HG02759 (cell line): ENCODE data around the gene PPARD.
"Not testable (repeated sequence)": the region's sequence is repeated elsewhere in the genome, so short reads cannot be mapped to it uniquely, and the experiment has no call there.

Experiments used
- ATAC-seq: cut with Tn5 transposase; IDR thresholded peaks from one replicate; pipeline ENCODE4 v1.9.1; 2021; ENCODE audit warnings: mild to moderate bottlenecking, moderate library complexity; ENCODE audit not compliant: unreplicated experiment

Gene PPARD

DNA sequence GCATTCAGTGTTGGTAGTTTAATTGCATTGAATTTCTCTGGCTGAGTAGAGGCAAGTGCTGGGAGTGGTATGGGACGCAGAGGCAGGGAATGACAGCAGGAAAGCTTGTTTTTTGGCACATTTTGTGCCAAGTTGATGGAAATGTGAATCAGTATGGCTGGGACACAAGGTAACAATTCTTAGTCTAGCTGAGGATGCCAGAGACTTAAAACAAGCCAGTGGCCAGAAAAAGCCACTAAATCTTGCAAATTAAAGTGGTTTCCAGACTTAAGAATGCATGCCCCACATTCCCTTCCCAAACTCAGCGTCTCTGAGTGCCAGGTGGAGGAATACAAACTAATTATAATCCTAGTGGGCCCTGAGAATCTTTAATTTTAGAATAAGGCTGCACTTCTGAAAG, 35.9 kb downstream of the PPARD start:
- ATAC-seq, result no peak

DNA sequence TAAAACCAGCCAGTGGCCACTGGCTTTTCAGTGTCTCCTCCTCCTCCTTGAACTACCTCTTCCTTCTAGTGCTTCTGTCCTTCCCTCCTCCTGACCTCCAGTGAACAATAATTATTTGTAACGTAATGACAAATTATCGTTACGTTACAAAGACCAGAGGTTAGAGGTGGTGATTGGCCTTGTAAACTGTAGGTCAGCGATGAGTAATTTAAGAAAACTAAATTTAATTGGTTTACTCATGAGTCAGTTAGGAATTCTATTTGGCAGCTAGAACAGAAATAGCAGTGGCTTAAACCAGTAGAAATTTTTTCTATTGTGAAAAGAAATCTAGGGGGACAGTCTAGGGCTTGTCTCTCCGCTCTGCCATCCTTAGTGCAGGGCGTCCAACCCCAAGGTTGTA, 38.8 kb downstream of the PPARD start:
- no peak for ATAC-seq

DNA sequence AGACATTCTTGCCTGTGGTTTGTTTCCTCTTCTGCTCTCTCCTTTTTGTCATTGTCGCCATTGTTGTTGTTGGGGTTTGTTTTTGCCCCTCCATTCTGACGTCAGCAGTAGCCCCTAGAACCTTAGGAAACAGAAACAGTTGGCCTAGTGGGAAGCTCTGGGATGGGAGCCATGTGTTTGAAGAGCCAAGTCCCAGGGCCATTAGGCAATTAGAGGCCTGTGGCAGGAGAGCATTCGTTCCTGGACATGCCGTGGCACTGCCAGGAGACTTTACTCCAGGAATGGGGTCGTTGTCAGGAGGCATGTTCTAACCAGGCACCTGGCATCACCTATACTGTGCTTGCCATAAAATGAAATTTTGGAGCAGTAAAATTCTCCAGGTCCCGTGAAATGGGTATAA, 39.7 kb downstream of the PPARD start:
- ATAC-seq, result no peak

DNA sequence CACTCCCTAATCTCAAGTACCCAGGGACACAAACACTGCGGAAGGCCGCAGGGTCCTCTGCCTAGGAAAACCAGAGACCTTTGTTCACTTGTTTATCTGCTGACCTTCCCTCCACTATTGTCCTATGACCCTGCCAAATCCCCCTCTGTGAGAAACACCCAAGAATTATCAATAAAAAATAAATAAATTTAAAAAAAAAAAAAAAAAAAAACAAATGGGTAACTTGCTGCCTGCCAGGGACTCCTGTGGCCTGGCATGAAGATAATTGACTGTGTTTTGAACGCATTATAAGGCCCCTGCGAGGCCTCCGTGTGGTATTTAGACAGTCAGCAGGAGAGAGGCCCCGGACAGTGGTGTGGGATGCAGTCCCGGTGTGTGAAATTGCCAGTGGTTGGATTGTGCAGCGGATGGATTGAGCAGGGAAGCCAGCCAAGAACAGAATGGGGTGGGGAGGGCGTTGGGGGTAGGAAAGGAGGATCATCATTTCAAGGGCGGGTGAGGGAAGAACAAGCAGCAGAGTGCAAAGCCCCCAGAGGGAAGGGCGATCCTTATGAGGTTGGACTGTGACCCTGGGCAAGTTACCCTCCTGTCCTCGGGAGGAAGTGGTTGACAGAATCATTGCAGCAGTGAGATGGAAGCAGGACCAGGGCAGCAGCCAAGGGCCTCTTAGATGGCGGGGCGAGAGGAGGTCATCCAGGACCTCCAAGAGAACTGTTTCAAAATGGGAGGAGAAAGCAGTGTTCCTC, 43.3 kb downstream of the PPARD start:
- ATAC-seq, result no peak

DNA sequence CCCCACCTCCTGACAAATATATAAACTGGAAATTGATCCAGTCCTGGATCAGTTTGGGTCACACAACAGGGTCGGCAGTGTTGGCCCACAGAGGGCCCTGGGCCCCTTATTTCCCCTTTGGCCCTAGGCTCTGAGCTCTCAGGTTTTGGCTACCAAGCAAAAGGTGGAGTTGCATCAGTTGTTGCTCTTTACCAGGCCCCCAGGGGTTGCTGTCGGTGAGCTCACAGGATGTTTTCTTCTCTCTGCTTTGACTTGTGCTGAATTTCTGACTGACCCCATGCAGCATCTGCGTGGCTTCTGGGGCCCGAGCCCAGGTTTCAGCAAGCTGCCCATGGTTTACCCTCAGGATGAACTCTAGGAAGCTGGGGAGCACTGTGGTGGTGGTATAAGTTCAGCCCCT, 44.6 kb downstream of the PPARD start:
- ATAC-seq, result no peak

DNA sequence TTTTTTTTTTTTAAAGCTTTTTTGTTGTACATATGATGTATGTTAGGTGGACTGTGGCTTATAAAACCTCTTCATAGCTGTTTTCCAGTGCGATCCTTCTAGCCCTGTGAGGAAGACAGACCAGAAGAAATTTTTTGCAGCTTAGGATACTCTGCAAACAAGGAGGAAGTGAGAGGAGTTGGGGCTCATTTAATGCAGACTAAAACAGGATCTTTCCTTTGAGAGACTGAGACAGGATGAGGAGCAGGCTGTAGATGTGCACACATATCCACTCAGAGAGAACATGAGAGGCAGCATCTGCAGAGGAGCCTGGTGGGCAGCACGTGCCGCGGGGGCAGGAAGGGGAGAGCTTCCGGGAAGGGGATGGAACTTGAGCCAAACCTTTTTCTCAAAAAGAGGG, 45.7 kb downstream of the PPARD start:
- no peak for ATAC-seq

DNA sequence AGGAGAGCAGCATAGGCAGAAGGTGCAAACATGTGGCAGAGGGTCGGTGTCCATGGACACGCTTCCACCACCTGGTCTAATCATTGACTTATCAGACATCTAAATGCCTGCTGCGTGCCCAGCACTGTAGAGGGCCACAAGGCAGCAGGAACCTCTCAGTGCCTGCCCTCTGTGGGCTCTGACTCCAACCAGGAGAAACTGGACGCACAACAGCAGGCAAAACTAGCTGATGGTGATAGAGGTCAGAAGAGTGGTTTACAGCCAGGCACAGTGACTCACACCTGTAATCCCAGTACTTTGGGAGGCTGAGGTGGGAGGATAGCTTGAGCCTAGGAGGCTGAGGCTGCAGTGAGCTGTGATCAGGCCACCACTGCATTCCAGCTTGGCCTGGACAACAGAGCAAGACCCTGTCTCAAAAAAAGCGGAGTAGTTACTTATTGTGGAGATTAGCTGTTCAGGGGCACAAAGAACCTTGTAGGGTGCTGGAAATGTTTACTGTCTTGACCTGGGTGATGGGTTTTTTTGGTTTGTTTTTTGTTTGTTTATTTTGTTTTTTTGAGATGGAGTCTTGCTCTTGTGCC, 46.5 kb downstream of the PPARD start:
- no peak for ATAC-seq

DNA sequence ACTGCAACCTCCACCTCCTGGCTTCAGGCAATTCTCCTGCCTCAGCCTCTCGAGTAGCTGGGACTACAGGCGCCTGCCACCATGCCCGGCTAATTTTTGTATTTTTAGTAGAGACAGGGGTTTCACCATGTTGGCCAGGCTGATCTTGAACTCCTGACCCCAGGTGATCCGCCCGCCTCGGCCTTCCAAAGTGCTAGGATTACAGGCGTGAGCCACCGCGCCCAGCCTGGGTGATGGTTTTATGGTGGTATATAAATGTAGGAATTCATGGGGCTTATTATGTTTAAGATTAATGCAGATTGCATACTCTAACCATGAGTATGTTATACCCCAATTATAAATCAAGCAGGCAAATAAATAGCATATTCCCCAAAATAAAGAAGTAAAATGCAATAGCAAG, 47.0 kb downstream of the PPARD start:
- not testable (repeated sequence) for ATAC-seq

DNA sequence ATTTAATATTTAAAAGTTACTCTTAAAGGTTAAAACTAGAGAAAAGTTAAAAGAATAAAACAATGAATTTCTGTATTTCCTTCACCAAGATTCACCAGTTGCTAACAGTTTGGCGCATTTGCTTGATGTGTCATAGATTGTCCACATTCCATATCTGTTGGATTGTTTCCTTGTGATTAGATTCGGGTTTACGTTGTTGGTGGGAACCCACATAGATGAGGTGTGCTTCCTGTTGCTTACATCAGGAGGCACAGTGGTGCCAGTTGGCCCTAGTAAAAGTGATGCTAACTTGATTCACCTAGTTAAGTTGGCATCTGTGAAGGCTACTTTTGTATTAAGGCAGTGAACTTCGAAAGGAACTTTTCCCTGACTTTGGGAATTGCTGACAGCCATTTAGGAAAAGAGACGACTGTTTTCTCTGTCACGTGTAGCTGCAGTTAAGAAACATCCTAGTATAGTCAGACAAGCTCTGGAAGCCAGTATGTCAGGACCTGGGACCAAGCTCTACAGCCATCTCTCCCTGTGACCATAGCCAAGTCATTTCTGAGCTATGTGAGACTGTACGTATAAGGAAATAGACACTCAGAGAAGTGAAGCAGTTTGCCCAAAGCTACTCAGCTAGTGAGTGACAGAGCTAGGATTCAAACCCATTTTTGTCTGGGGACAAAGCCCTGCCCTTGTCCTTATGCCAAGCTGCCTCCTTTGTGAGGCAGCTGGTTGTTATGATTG, 49.0 kb downstream of the PPARD start:
- ATAC-seq, result no peak

DNA sequence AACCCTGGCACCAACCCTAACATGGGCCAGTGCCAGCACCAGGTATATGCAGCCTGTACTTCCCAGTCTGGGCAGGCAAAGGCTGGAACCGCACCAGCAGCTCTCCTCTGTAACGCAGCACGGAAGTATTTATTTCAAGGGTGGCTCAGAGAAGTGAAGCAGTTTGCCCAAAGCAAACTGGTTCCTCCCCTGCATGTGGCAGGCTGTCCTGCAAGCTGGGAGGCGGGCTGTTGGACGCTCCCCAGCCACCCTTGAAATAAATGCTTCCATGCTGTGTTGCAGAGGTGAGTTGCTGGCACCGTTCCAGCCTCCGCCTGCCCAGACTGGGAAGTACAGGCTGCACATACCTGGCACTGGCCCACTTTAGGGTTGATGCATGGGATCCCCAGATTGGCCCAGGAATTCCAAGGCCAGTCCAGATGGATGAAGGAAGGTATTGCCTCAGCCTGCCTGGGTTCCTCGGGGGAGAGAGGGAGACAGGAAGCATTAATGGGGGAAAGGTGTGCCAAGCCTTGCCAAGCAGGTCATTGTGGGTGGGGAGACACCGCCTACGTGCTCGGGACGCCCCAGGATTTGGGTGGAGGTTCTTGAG, 49.8 kb downstream of the PPARD start:
- no peak for ATAC-seq

DNA sequence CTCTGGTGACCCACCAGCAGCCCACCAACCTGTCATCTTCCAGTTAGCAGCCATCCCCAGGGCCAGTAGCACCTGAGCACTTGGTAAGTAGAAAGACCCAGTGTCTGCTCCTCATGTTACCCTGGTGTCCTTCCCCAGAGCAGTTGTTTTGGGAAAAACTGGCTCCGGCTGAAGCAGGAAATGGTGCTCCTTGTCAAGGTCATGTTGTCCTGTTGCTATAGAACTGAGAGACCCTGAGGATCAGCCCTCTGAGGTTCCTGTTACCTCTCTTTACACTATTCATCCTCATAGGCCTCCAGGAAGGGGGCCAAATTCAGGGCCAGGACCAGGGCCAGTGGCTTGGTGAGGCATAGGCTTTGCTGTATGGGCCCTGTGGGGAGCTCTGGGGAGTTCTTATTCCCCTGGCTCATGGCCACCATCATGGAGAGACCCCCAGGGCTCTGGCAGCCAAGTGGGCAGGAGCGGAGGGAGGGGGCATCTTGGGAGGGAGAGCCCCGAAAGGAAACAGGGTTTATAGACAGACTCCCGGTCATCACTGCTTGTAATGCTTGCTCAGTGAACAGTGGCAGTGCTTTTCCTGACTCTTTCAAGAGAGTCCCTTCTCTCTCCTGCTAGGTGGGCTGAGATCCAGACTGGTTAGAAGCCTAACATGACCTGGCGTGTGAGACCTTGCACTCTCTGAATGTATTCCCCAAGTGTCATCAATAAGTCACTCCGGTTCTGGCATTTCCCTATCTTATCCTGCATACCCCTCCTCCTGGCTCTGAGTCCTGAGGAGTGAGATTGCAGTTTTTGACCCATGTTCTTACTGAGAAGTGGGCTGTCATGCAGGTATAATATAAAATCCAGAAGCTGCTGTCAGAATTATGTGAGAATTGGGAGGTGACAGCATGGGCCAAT, 50.7 kb downstream of the PPARD start:
- ATAC-seq, result no peak

DNA sequence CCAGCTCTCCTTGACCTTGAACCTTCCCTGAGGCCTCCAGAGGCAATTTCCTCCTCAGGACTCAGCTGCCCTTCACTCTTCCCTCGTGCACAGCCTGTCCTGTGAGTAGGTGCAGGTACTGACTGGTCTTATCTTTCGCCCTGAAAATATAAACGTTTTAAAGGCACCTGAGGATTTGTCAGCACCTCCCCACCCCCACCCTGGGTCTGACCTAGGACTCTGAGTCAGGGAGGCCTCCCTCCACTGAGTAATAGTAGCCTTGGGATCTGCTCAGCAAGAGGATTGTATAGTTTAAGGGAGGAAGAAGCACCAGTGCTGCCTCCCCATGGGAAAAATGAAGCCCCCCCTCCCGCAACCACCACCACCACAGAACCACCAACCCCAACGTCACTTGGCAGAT, 54.6 kb downstream of the PPARD start:
- ATAC-seq, result no peak

DNA sequence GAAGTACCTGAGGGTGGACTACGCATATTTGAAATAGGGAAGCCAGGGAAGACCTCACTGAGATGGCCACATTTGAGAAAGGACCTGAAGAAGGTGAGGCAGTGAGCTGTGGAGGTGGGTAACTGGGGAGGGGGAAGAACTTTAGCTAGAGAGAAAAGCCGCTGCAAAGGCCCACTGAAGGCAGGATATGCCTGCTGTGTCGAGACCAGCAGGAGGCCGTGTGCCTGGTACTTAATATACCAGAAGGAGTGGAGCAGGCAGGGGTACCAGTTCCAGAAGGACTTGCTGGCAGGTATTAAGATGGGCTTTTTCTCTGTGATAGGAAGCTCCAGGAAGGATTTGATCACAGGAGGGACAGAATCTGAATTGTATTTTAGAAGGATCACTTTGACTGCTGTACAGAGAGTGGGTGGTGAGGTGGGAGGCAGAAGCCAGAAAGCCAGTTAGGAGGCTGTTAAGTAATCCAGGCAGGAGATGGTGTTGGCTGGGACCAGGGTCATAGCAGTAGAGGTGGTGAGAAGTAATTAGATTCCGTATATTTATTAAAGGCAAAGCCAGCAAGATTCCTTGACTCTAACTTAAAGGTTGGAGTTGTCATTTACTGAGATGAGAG, 55.6 kb downstream of the PPARD start:
- ATAC-seq, result no peak

DNA sequence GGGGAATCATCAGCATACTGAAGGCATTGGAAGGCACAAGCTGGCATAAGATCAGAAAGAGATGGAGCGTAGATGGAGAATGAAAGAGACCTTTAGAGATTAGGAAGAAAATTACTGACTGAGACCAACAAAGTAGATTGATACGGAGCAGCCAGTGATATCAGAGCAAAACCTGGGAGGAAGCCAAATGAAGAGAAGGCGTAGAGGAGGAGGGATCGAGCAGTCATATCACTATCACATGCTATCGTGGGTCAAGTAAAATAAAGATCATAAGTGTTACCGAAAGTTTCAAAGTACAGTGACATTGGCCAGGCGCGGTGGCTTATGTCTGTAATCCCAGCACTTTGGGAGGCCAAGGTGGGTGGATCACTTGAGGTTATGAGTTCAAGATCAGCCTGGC, 56.2 kb downstream of the PPARD start:
- no peak for ATAC-seq

DNA sequence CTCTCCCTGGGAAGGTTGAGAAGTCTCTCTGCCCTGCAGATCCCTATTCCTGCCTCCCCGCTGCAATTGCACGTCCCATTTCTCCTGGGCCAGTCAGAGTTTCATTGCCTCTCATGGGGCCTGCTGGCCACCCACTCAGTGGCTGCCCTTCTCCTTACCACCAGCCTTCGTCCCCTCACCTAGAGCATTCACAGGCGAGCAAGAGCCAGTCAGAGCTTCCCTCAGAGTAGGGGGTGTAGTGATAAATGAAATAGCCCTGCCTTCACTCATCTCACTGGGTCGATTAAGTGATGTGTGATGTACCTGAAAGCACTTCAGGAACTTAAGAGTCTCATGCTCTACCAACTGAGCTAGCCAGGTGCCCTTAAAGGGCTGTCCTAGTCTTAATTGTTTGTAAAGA, 57.8 kb downstream of the PPARD start:
- ATAC-seq, result no peak

DNA sequence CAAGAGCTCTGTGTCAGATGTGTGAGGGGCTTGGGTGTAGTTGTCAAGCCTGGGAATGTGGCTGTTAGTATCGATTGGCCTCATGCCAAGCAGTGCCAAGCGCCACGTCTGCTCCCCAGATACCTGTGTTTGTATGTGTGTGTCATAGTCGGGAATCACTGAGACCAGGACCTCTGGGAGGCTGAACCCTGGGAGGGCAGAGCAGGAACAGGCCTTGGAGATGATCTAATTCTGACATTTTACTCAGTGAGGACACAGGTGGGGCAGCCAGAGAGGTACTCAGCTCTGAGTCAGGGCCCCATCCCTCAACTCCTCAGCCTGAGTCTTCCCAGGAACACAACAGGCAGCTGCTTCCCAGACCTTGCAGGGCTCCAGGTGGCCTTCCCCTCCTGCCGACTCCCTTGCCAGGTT, 58.5 kb downstream of the PPARD start:
- ATAC-seq, result no peak

DNA sequence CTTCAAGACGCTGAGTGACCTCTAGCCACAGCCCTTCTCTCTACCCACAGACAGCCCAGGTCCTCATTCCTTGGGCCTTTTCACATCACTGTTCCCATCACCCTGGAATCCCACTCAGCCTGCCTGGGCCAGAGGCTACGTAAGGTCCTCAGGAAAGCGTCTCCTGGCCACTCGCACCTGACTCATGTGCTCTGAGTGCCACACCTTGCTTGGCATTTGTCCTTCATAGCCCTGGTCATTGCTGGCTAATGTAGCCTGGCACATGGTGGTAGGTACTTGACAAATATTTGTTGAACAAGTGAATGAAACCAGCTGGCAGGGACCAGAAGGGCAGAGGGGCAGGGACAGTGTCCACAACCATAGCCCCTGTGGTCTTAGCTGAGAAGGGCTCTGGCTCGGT, 59.2 kb downstream of the PPARD start:
- no peak for ATAC-seq

DNA sequence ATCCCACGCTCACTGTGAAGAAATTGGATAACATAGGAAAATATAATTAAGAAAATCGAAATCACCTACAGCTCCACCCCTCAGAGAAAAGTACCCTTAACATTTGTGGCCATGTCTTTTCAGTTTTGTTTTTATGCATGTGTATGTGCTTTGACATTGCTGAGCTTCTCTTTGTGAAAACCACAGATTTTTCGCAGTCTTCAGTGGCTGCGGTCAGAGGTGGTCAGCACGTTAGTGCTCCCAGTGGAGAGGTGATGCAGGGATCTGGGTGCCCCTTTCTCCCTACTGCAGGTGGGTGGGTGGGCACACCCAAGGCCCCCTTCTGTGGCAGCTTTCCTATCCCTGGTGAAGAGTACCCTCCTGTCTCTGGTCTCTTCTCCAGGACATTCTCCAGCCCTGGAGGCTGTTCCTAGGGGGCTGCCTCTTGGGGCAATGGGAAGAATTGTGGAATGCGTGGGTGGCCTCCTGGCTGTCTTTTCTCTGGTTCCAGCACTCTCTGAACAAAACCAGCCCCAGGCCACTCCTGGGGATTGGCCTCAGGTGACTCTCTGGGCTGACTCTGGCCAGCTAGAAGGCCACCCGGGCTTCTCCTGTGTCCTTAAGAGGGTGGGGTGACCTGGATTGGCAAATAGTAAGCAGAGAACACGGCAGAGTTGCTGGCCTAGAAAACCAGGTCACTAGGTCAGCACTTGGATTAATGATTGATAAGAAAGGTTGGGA, 59.9 kb downstream of the PPARD start:
- ATAC-seq, result no peak

DNA sequence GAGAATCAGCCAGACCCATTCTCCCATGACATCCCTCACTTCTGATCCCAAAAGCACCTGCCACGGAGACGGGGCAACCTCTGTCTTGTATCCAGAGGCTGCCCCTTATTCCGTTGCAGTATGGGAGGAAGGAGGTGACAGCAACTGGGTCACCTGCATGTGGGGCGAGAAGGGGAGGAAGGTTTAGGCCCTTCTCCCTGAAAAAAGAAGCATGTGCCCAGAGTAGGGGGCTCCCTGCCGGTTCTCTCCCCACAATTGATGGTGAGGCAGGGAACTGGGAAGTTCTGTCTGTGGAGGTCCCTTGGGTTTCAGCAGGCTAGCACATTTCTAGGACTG, 60.5 kb downstream of the PPARD start:
- no peak for ATAC-seq
